A549 (cell line): ENCODE data around the gene PSMA3.

Experiments used
- CTCF ChIP-seq: fragments of >200 bp; sonication (Bioruptor Twin); formaldehyde crosslinking; IDR thresholded peaks from 3 replicates; pipeline ENCODE4 v1.5.1; 2016
- ESRRA ChIP-seq: fragments of 150-350 bp; IDR thresholded peaks from 2 replicates; pipeline ENCODE4 v1.6.1; 2014; ENCODE audit warnings: mild to moderate bottlenecking, low read length, borderline replicate concordance

GRCh38 chr14:58285132-58285531, 40.5 kb downstream of the PSMA3 start:
- TF ChIP-seq ESRRA (no peak), CTCF (no peak)
